Gastroesophageal sphincter (tissue), 4 donors: Measurements from ENCODE around the gene MBOAT1. TPM values are rescaled to one million over a fixed set of nuclear protein-coding genes. Genes with fewer than 3 reads are reported as not detected.

Experiments used
- ATAC-seq: fragments of 150-250 bp; one replicate; pipeline ENCODE4 v1.9.1; 2016; ENCODE audit warnings: mild to moderate bottlenecking, moderate library complexity
- H3K27ac ChIP-seq, 4 donors: fragments of 200-600 bp; sonication (generic) in 3 of 4; 1 replicate in 3 of 4; 2 replicates in 1 of 4; pipeline ENCODE4 v1.5.1; 2016 to 2019
- H3K27me3 ChIP-seq: fragments of 200-600 bp; sonication (generic); one replicate; pipeline ENCODE4 v1.5.1; 2019
- H3K36me3 ChIP-seq, 2 donors: fragments of 200-600 bp; sonication (generic); one replicate each; pipeline ENCODE4 v1.5.1; 2019; ENCODE audit warnings: control low read depth in 1 of 2
- H3K4me1 ChIP-seq, 3 donors: fragments of 200-600 bp; sonication (generic); 1 replicate in 2 of 3; 2 replicates in 1 of 3; pipeline ENCODE4 v1.5.1; 2016 to 2019; ENCODE audit warnings: control low read depth in 2 of 3
- H3K4me3 ChIP-seq, 2 donors: fragments of 200-600 bp; sonication (generic); one replicate each; pipeline ENCODE4 v1.5.1; 2019; ENCODE audit warnings: mild to moderate bottlenecking in 1 of 2, moderate library complexity in 1 of 2
- H3K9me3 ChIP-seq, 3 donors: fragments of 200-600 bp; sonication (generic); one replicate each; pipeline ENCODE4 v1.5.1; 2017 to 2019; ENCODE audit warnings: control low read depth in 2 of 3
- EP300 ChIP-seq: sonication (generic); formaldehyde crosslinking; IDR thresholded peaks from one replicate; pipeline ENCODE4 v1.6.1; 2017; ENCODE audit warnings: antibody characterized with exemption, mild to moderate bottlenecking
- POLR2A ChIP-seq, 2 donors: fragments of 450-650 bp; IDR thresholded peaks; one replicate each; pipeline ENCODE4 v1.6.1; 2017; ENCODE audit warnings: antibody characterized with exemption in 2 of 2, mild to moderate bottlenecking in 2 of 2, moderate library complexity in 1 of 2
- POLR2AphosphoS5 ChIP-seq: sonication (generic); formaldehyde crosslinking; IDR thresholded peaks from one replicate; pipeline ENCODE4 v1.6.1; 2017; ENCODE audit warnings: antibody characterized with exemption
- WGBS, 2 donors: methylation state at CpG; one replicate each; pipeline ENCODE4 v1.1.5; 2018; ENCODE audit warnings: low coverage in 1 of 2; 5-methylcytosine and 5-hydroxymethylcytosine counted together
- total RNA-seq, 4 donors: library from RNA; depleted of rRNA; stranded (reverse); fragments of >200 nt; gene quantifications; one replicate each; pipeline ENCODE4 v1.1.0, GENCODE V29; 2016
- TF ChIP-seq, protein P1 (sequence below), 4 experiments: fragments of 200-600 bp in 2 of 4; fragments of 450-650 bp in 2 of 4; sonication (generic) in 1 of 4; IDR thresholded peaks; one replicate each; pipeline ENCODE4 v1.5.1; 2017 to 2019; ENCODE audit warnings: antibody characterized with exemption in 4 of 4, mild to moderate bottlenecking in 2 of 4, moderate library complexity in 2 of 4

The MBOAT1 gene
- total RNA-seq, 4 donors from 2014 or later = 2.6 to 11.8 (median 4.4) TPM

GRCh38 chr6:20198775-20199174, 13.5 kb downstream of the MBOAT1 start:
- peak overlapping the region in 2 of 4 donors; percentile 18 to 21 for H3K27ac ChIP-seq
- H3K9me3 ChIP-seq = no peaks in the 10 kb centered on the region
- H3K4me1 ChIP-seq = peaks cover 0 to 41% (median 15%) of the 10 kb centered on the region in 3 donors
- ATAC-seq = no peak
- TF ChIP-seq POLR2A (IDR thresholded peaks at IDR 0.05) (no peak), EP300 (no peak), POLR2AphosphoS5 (no peak)
- TF ChIP-seq, protein P1, sequence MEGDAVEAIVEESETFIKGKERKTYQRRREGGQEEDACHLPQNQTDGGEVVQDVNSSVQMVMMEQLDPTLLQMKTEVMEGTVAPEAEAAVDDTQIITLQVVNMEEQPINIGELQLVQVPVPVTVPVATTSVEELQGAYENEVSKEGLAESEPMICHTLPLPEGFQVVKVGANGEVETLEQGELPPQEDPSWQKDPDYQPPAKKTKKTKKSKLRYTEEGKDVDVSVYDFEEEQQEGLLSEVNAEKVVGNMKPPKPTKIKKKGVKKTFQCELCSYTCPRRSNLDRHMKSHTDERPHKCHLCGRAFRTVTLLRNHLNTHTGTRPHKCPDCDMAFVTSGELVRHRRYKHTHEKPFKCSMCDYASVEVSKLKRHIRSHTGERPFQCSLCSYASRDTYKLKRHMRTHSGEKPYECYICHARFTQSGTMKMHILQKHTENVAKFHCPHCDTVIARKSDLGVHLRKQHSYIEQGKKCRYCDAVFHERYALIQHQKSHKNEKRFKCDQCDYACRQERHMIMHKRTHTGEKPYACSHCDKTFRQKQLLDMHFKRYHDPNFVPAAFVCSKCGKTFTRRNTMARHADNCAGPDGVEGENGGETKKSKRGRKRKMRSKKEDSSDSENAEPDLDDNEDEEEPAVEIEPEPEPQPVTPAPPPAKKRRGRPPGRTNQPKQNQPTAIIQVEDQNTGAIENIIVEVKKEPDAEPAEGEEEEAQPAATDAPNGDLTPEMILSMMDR (IDR thresholded peaks at IDR 0.05) = no peak
- H3K36me3 ChIP-seq = no peaks in the 10 kb centered on the region
- WGBS, 2 donors = 44 to 82% methylated on average over 6 of the region's 6 CpGs
- no peak overlapping the region for H3K4me3 ChIP-seq
- H3K27me3 ChIP-seq = no peaks in the 10 kb centered on the region

- Histone ChIP-seq H3K4me3 (no peak overlapping the region), H3K36me3 (no peaks in the 10 kb centered on the region), H3K27ac (peak overlapping the region in 2 of 4 donors; percentile 18 to 21), H3K9me3 (no peaks in the 10 kb centered on the region), H3K27me3 (no peaks in the 10 kb centered on the region), H3K4me1 (peaks cover 0 to 36% (median 14%) of the 10 kb centered on the region in 3 donors)
- ATAC-seq = no peak
- 80 to 87% methylated on average over 2 to 6 of the region's 6 CpGs for WGBS, 2 donors
- TF ChIP-seq EP300 (no peak), POLR2AphosphoS5 (no peak), POLR2A (IDR thresholded peaks at IDR 0.05) (no peak)
- TF ChIP-seq, protein P1 (IDR thresholded peaks at IDR 0.05) = no peak
Measured at GRCh38 chr6:20198156-20198774, 14.0 kb downstream of the MBOAT1 start.

GRCh38 chr6:20197251-20197650, 15.0 kb downstream of the MBOAT1 start:
- no peaks in the 10 kb centered on the region for H3K36me3 ChIP-seq
- no peaks in the 10 kb centered on the region for H3K9me3 ChIP-seq
- TF ChIP-seq POLR2AphosphoS5 (no peak), EP300 (no peak), POLR2A (IDR thresholded peaks at IDR 0.05) (no peak)
- TF ChIP-seq, protein P1 (IDR thresholded peaks at IDR 0.05) = no peak
- no peaks in the 10 kb centered on the region for H3K27me3 ChIP-seq
- 64 to 91% methylated on average over 3 of the region's 3 CpGs for WGBS, 2 donors
- H3K4me1 ChIP-seq = peaks cover 0 to 26% (median 14%) of the 10 kb centered on the region in 3 donors
- H3K27ac ChIP-seq = no peak overlapping the region
- no peak overlapping the region for H3K4me3 ChIP-seq
- ATAC-seq = no peak

- WGBS, 2 donors = 83 to 96% methylated on average over 4 of the region's 4 CpGs
- no peaks in the 10 kb centered on the region for H3K27me3 ChIP-seq
- no peaks in the 10 kb centered on the region for H3K4me1 ChIP-seq
- H3K27ac ChIP-seq = no peak overlapping the region
- ATAC-seq = no peak
- H3K4me3 ChIP-seq = no peak overlapping the region
- no peaks in the 10 kb centered on the region for H3K36me3 ChIP-seq
- H3K9me3 ChIP-seq = no peaks in the 10 kb centered on the region
- TF ChIP-seq, protein P1 (IDR thresholded peaks at IDR 0.05) = no peak
- TF ChIP-seq POLR2AphosphoS5 (no peak), EP300 (no peak), POLR2A (IDR thresholded peaks at IDR 0.05) (no peak)
Measured at GRCh38 chr6:20192625-20193024, 19.6 kb downstream of the MBOAT1 start.

DNA sequence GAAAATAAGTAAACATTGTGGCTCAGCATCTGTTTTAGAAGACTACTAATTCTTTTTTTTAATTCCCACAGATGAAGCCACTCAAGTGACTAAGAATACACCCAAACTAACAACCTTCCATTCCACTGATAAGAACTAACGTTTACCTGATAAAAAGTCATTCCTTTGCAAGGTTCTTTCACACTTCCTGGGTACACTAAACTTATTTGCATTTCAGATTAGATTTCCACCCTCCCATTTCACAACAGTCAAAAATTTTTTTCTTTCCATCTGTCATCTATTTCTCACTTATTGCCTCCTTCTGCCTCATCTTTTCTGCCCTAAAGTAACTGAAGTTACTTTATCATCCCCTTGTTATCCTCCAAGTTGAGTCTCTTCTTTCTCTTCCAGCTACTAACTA, 20.3 kb downstream of the MBOAT1 start:
- no peaks in the 10 kb centered on the region for H3K27me3 ChIP-seq
- H3K9me3 ChIP-seq = no peaks in the 10 kb centered on the region
- H3K4me1 ChIP-seq = peaks cover 0 to 4% (median 0%) of the 10 kb centered on the region in 3 donors
- H3K4me3 ChIP-seq = no peak overlapping the region
- 32 to 100% methylated on average over 1 of the region's 1 CpG for WGBS, 2 donors
- TF ChIP-seq, protein P1 (IDR thresholded peaks at IDR 0.05) = no peak
- TF ChIP-seq EP300 (no peak), POLR2AphosphoS5 (no peak), POLR2A (IDR thresholded peaks at IDR 0.05) (no peak)
- H3K27ac ChIP-seq = no peak overlapping the region
- no peak for ATAC-seq
- no peaks in the 10 kb centered on the region for H3K36me3 ChIP-seq
